ENCODE results near the gene CARMIL1.

CARMIL1 gene

GRCh38 chr6:25519856-25520255, 240.7 kb downstream of the CARMIL1 start:
- no peak for DNase-seq (ENCODE audit: low spot score)

GRCh38 chr6:25524542-25524941, 245.4 kb downstream of the CARMIL1 start:
- peak; percentile 36 for DNase-seq (ENCODE audit: low spot score)

GRCh38 chr6:25525078-25525477, 245.9 kb downstream of the CARMIL1 start:
- DNase-seq (ENCODE audit: low spot score) = no peak

GRCh38 chr6:25534942-25535631, 255.9 kb downstream of the CARMIL1 start:
- peak; percentile 82 for DNase-seq (ENCODE audit: low spot score)

- no peak for DNase-seq (ENCODE audit: low spot score)
Observed at GRCh38 chr6:25535632-25536225, 256.6 kb downstream of the CARMIL1 start.

GRCh38 chr6:25536781-25537180, 257.6 kb downstream of the CARMIL1 start:
- peak; percentile 41 for DNase-seq (ENCODE audit: low spot score)

- peak; percentile 36 for DNase-seq (ENCODE audit: low spot score)
Observed at GRCh38 chr6:25537349-25538018, 258.3 kb downstream of the CARMIL1 start.

GRCh38 chr6:25541228-25541627, 262.1 kb downstream of the CARMIL1 start:
- DNase-seq (ENCODE audit: low spot score) = no peak

- no peak for DNase-seq (ENCODE audit: low spot score)
Observed at GRCh38 chr6:25542984-25543910, 264.1 kb downstream of the CARMIL1 start.

- no peak for DNase-seq (ENCODE audit: low spot score)
Observed at GRCh38 chr6:25544833-25545232, 265.7 kb downstream of the CARMIL1 start.

GRCh38 chr6:25547797-25548196, 268.6 kb downstream of the CARMIL1 start:
- no peak for DNase-seq (ENCODE audit: low spot score)

- DNase-seq (ENCODE audit: low spot score) = peak; percentile 40
Observed at GRCh38 chr6:25548451-25548850, 269.3 kb downstream of the CARMIL1 start.

- no peak for DNase-seq (ENCODE audit: low spot score)
Observed at GRCh38 chr6:25550631-25551030, 271.5 kb downstream of the CARMIL1 start.

- DNase-seq (ENCODE audit: low spot score) = no peak
Observed at GRCh38 chr6:25553502-25553901, 274.3 kb downstream of the CARMIL1 start.

GRCh38 chr6:25555188-25555587, 276.0 kb downstream of the CARMIL1 start:
- DNase-seq (ENCODE audit: low spot score) = no peak

GRCh38 chr6:25556516-25556915, 277.3 kb downstream of the CARMIL1 start:
- DNase-seq (ENCODE audit: low spot score) = peak; percentile 90

GRCh38 chr6:25558155-25558817, 279.1 kb downstream of the CARMIL1 start:
- DNase-seq (ENCODE audit: low spot score) = no peak

- no peak for DNase-seq (ENCODE audit: low spot score)
Observed at GRCh38 chr6:25560865-25561264, 281.7 kb downstream of the CARMIL1 start.

GRCh38 chr6:25564943-25565342, 285.8 kb downstream of the CARMIL1 start:
- DNase-seq (ENCODE audit: low spot score) = no peak

- DNase-seq (ENCODE audit: low spot score) = no peak
Observed at GRCh38 chr6:25570578-25570977, 291.4 kb downstream of the CARMIL1 start.

- DNase-seq (ENCODE audit: low spot score) = no peak
Observed at GRCh38 chr6:25576919-25577318, 297.7 kb downstream of the CARMIL1 start.

- no peak for DNase-seq (ENCODE audit: low spot score)
Observed at GRCh38 chr6:25578538-25578937, 299.4 kb downstream of the CARMIL1 start.
